GM19324 (cell line): ENCODE results near the gene FAM185A.
"Not testable (repeated sequence)": the region's sequence is repeated elsewhere in the genome, so short reads cannot be mapped to it uniquely, and the experiment has no call there.

Experiments
- ATAC-seq: cut with Tn5 transposase; IDR thresholded peaks from one replicate; pipeline ENCODE4 v1.9.1; 2021; ENCODE audit warnings: mild to moderate bottlenecking, moderate library complexity; ENCODE audit not compliant: unreplicated experiment, low FRiP score

FAM185A gene

GRCh38 chr7:102776217-102776616 lies 27.4 kb downstream of the FAM185A start:
- ATAC-seq: not testable (repeated sequence)

GRCh38 chr7:102778663-102779062 lies 29.9 kb downstream of the FAM185A start:
- not testable (repeated sequence) for ATAC-seq

- ATAC-seq: not testable (repeated sequence)
Measured at GRCh38 chr7:102780926-102781325, 32.1 kb downstream of the FAM185A start.

- not testable (repeated sequence) for ATAC-seq
Measured at GRCh38 chr7:102788770-102789169, 40.0 kb downstream of the FAM185A start.

DNA sequence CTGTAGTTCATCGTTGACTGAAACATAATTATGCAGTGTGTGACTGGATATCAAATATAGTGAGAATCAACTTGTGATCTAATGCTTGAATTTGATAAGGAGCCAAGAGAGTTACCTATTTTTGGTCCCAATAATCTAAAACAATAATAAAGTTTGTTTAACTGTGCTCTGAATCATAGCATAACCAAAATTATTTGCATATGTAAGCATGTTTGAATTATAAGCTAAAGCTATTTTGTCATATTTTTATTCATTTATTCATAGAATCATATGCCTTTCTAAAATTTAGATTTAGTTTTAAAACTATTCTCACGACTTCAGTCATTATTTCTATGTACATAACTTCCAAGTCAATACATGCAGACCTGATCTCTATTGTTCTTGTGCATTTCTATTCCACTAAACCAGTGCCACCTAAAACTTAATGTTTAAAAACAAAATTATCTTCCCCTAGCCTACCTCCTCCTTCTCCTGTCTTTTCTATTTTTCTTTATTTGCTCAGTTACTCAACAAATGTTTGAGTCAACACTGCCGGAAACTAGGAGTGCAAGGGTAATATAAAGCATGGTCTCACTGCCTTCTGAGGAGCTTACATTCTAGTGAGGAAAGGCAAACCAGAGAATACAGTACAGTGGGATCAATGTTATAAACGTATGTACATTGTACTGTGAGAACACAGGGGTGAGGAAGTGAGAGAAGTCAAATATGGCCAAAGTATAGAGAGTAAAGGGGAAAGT lies 41.7 kb downstream of the FAM185A start:
- ATAC-seq: not testable (repeated sequence)

DNA sequence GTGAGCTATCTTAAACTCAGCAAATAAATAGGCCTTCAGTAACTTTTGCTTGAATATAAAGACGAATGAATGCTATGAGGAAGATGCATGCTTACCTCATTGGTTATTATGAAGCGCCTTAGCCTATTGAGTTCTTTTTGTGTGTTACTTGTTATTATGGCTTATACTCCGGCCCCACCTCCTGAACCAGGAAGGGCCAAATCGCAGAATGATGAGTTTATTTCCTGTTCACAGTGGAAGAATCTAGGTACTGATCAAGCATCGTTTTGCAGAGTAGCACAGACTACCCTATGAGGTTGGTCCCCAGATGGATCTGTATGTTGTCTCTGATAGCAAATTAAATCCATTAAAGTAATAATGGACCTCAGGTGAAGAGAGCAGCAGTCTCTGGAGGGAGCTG lies 42.6 kb downstream of the FAM185A start:
- not testable (repeated sequence) for ATAC-seq

DNA sequence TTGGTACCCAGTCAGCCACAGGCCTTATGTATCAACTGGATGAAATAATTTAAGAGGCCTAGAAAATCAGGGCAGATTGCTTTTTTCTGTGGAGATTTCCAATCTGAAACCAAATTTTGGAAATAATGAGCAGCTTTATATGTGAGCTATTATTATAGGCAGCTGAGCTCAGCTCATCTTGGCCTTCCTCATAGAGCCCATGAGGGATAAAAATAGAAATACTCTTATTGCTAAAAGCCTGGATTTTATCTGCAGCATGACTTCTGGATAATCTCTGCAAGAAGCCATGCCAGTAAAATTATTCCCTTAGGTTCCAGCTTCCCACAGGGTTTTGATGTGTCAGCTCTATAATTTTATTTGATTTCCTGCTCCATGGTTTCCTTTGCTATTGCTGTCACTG lies 43.0 kb downstream of the FAM185A start:
- not testable (repeated sequence) for ATAC-seq

- not testable (repeated sequence) for ATAC-seq
Measured at GRCh38 chr7:102794567-102794966, 45.8 kb downstream of the FAM185A start.

DNA sequence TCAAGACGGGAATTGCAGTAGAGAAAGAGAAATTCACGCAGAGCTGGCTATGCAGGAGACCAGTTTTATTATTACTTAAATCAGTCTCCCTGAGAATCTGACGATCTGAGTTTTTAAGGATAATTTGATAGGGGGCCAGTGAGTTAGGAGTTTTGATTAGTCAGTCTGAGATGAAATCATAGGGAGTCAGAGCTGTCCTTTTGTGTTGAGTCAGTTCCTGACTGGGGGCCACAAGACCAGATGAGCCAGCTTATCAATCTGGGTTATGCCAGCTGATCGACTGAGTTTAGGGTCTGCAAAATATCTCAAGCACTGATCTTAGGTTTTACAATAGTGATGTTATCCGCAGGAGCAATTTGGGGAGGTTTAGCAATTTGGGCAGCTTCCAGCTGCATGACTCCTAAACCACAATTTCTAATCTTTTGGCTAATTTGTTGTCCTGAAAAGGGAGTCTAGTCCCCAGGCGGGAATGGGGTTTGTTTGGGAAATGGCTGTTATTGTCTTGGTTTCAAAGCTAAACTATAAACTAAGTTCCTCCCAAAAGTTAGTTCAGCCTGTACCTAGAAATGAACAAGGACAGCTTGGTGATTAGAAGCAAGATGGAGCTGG lies 47.3 kb downstream of the FAM185A start:
- ATAC-seq: not testable (repeated sequence)

DNA sequence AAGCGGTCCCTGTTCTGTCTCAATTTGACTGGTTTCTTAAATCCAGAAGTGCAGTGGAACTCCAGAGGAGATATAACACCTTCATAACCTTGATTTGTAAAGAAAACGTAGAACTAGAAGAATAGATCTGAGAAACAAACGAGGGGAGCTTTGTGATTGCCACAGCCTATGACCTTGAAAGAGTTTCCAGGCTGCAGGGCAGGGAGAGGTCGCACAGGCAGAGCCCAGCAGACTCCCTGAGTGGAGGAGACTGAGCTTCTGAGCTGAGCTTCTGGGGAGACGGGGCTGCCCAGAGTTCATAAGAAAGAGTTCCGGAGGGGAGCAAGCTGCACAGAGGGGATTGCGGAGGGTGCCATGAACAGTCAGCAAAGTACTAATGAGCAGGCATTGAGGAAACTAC lies 57.8 kb downstream of the FAM185A start:
- ATAC-seq: no peak

DNA sequence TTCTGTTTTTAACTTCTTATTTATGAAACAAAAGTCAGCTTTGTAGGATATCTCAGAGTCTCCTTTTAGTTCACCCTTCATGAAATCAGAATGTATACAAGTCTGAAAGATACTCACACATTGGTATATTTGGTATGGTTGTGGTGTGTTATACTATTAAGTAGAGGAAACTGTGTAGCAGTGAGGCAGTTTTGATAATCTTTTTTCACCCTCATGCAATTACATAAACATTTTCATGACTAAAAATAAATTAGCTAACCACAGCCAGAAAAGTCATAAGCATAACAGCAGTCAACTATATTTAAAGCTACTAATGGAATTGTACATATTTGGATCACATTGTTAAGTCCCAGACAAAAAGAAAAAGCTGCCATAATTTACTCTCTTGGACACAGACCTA lies 62.1 kb downstream of the FAM185A start:
- ATAC-seq: no peak

GRCh38 chr7:102811942-102812678 lies 63.3 kb downstream of the FAM185A start:
- ATAC-seq: no peak

DNA sequence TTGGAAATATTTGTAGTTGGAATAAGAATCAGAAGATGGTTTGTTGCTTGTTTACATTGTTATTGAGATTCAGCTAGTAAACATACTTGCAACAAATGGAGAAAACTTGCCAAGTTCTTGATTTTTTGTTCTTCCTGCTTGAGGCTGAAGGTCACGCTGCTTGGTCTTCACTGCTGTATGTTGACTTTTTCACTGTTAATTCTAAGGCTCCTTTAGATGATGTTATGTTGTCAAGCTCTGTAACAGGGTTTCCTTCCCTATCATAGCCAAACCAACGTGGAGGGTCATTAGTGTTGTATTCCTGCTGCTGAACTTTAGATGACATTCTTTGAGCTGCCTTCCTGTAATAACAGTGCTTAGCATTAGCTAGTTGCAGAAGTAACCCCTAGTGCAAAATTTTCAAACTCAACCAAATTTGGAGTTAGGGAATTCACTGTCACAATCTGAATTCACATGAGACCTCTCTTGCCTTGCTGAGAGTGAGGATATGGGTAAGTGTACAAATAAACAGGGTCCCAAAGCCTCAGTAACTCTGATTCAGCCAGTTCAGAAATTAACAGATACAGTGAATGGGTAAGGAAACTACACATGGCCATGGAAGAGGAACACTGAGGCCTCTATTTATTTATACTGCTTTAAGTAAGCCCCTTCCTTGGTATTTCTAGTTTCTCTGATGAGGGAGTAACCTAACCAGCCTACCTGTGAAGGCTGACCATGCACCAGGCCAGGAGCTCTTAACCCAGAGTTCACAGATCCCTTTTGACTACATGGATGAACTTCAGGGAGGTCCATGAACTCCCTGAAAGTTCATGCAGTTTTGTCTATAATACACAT lies 64.6 kb downstream of the FAM185A start:
- no peak for ATAC-seq

- ATAC-seq: no peak
Measured at GRCh38 chr7:102814025-102814471, 65.2 kb downstream of the FAM185A start.

DNA sequence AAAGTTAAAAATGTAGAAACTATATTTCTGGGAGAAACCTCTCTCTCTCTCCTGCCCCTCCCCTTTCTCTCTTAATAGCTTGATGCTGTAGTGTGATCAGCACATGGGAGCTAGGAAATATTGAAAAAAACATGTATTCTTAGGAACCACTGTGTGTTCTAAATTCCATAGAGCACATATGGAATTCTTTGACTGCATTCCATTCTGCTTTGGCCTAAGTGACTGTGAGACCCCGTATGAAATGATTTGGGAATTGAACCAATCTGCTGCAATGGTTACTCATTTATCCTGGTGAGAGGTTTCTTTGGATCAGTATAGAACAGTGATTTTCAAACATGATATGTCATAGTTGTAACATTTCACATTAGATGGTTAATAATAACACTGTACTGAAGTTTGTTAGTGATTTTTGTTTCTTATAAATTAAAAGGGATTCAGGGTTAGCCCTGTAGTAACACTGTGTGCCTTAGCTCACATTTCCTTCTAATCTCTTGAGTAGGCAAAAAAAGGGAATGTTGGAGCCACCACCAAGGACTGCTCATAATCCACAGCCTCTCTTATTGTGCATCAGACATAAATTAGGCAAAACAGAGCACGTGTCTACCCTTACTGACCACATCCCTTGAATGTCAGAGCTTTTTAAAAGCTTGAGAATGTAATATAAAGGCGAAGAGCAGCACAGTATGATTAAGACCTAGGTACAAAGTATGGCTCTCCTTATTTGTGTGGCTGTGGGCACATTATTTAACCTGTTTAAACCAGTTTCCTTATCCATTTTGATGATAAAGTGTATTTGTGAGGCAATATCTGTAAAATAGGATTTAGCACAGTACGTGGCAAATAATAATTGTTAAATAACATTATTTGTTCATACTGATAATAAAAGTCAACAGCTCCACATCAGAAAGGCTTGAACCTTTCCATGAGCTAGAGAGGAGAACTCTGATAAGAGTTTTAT lies 69.1 kb downstream of the FAM185A start:
- ATAC-seq: no peak

- ATAC-seq: no peak
Measured at GRCh38 chr7:102819151-102819550, 70.4 kb downstream of the FAM185A start.

DNA sequence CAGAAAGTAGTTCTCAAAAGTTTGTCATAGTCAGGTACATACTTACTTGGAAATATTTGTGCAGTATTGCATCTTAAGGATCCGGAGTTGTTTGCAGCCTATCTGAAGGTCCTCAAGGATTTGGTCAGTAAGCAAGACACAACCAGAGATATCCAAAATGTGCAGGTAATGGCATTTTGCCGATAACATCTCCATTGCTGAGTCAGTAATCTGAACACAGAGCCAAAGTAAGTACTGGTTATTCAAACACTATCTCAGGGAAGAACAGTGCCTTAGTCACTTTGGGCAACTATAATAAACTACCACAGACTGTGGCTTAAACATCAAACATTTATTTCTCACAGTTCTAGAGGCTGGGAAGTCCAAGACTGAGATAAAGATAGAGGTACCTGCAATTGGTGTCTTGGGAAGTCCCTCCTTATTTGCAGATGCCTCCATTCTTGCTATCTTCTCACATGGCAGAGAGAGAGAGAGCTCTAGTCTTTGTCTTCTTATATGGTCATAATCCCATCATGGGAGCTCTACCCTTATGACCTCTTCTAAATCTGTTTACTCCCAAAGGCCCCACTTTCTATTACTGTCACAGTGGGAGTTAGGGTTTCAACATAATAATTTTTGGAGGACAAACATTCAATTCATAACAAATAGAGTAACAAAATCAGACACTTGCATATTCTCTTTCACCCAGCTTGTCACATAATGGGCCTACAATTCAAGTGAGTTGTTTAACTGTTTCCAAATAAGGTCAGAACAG lies 73.4 kb downstream of the FAM185A start:
- ATAC-seq: no peak

- ATAC-seq: no peak
Measured at GRCh38 chr7:102823390-102824119, 74.8 kb downstream of the FAM185A start.
